ENCODE results near the gene ISLR. TPM values are rescaled to one million over a fixed set of nuclear protein-coding genes. Genes with fewer than 3 reads are reported as not detected.

The ISLR gene
- total RNA-seq, 1 donor from 2014 or later: not detected

DNA sequence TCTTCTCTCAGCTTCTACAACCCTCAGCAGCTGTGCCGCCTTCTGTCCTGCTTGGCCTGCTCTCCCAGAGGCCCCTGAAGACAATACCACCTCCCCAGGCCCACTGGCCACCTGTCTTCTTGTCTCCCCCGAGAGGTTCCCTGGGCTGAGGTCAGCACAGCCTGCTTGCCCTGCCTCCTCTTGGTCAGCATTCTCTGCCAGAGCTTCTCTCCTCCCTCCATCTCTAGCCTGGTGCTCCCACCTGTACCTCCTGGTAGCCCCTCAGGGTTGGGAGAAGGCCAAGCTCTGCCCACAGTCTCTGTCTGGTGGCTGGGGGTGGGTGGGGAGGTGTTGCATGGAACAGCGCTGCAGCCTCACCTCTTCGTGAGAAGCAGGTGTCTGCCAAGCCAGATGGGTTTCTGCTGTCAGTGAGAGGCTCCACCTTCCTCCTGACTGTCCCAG lies 5.6 kb upstream of the ISLR start:
- DNase-seq (ENCODE audit: low read depth): no peak
- TF ChIP-seq, protein P1, sequence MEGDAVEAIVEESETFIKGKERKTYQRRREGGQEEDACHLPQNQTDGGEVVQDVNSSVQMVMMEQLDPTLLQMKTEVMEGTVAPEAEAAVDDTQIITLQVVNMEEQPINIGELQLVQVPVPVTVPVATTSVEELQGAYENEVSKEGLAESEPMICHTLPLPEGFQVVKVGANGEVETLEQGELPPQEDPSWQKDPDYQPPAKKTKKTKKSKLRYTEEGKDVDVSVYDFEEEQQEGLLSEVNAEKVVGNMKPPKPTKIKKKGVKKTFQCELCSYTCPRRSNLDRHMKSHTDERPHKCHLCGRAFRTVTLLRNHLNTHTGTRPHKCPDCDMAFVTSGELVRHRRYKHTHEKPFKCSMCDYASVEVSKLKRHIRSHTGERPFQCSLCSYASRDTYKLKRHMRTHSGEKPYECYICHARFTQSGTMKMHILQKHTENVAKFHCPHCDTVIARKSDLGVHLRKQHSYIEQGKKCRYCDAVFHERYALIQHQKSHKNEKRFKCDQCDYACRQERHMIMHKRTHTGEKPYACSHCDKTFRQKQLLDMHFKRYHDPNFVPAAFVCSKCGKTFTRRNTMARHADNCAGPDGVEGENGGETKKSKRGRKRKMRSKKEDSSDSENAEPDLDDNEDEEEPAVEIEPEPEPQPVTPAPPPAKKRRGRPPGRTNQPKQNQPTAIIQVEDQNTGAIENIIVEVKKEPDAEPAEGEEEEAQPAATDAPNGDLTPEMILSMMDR (conservative IDR thresholded peaks at IDR 0.05; ENCODE audit: low read depth, low read length): no peak

DNA sequence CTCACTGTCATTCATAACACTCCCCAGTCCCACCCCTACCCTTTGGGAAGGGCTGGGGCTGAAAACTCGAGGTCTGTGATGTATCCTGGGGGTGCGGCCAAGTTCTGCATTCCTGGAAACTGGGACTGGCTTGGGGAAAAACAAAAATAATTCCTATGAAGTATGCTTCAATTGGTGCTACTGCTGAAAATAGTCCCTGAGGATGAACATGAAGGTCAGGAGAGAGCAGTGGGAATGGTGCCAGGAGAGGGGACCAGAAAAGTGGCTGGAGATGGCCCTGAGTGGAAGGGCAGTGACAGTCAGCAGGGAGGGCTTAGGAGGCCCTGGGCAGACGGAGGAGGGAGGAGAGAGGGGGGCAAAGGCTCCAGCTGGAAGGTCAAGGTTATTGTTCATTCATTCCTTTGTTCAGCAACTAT lies 4.8 kb upstream of the ISLR start:
- TF ChIP-seq, protein P1 (conservative IDR thresholded peaks at IDR 0.05; ENCODE audit: low read depth, low read length): no peak
- H3K4me3 ChIP-seq (ENCODE audit: low read depth, low read length): no peak overlapping the region
- DNase-seq (ENCODE audit: low read depth): no peak

More for the DNA sequence above, 5.6 kb upstream of the ISLR start:
- H3K4me3 ChIP-seq (ENCODE audit: low read depth, low read length): no peak overlapping the region

DNA sequence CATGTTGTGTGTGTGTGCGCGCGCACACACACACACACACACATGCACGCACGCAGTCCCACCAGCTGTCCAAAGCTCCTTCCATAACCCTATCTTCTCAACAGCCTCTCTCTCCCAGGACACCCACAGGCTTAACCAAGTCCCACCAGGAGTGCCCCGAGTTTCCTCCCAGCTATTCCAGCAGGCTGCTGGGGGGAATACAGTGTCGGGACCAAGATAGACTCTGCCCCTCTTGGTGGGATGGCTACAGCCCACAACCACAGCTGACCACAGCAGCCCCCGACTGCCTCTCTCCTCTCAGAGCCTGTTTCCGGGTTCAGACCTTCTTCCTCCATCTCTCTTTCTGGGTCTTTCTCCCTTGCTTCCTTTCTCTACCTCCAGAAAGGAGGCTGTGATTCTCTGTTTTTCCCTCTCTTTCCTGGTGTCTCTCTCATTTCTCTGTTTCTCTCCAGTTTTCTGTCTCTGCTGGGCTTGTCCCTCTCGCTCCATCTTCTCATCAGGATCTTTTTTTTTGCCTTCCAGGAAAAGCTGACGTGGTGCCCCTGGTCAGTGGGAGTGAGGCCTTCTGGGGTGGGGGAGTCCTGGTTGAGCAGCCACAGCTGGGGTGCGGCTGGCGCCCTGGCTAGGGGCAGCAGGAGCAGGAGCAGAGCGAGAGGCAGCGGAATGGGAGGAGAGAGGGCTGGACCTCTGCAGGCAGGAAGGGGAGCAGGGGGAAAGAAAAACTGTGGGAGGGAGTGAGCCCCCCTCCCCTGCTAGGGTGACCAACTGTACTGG lies 3.3 kb upstream of the ISLR start:
- TF ChIP-seq, protein P1 (conservative IDR thresholded peaks at IDR 0.05; ENCODE audit: low read depth, low read length): no peak
- no peak overlapping the region for H3K4me3 ChIP-seq (ENCODE audit: low read depth, low read length)
- no peak for DNase-seq (ENCODE audit: low read depth)

DNA sequence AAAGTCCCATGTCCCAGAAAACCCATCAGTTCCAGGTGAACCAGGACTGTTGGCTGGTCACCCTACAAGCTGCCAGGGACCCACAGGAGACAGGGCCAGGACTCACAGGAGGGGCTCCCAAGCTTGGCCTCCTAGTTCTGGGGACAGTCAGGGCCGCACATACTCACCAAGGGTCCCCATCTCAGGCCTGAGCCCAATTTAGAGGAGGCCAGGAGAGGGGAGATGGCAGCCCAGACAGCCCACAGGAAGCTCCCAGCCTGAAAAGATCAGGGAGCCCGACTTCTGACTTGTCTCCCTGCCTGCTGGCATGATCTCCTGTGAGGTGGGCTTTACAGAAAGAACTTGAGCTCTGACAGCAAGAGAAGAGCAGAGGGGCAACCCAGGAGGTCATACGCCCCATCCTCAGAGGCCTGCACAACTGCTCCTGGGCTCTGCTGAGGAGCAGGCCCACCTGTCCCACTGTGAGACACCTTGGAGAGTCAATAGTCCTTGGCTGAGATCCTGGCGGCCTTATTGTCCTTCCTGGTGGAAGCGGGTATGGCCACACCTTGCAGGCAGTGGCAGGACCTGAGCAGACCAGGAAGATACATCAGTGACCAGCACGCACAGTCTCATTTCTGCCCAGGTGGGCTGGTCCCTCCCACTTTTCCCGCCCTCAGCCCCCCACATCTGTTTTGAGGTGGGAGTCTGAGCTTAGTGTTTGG lies 2.5 kb upstream of the ISLR start:
- no peak for DNase-seq (ENCODE audit: low read depth)
- no peak overlapping the region for H3K4me3 ChIP-seq (ENCODE audit: low read depth, low read length)
- TF ChIP-seq, protein P1 (conservative IDR thresholded peaks at IDR 0.05; ENCODE audit: low read depth, low read length): no peak

DNA sequence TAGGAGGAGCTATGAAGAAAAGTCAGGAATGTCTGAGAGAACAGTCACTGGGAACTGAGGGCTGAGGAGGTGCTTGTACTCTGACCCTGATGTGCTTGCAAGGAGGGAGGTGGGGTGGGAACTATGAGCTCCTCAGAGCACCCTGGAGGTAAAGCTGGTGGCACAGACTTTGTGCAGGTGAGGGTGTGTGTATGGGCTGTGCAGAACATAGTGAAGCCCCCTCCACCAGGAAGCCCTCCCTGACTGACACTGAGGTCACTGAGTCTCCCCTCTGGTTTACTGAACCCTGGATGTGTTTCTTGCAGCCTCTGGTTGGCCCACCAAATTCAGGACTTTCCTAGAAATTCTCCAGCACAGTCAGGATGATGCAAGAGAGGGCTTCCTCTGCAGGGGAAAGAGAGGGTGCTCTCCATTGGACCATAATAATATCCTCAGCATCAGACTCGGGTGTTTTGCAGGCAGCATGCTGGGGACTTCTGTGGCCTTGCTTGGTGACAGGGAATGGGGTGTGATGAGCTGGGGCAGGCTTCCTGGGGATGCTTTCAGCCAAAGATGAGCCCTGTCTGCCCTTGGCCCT lies 1.5 kb upstream of the ISLR start:
- TF ChIP-seq, protein P1 (conservative IDR thresholded peaks at IDR 0.05; ENCODE audit: low read depth, low read length): no peak
- H3K4me3 ChIP-seq (ENCODE audit: low read depth, low read length): no peak overlapping the region
- no peak for DNase-seq (ENCODE audit: low read depth)

DNA sequence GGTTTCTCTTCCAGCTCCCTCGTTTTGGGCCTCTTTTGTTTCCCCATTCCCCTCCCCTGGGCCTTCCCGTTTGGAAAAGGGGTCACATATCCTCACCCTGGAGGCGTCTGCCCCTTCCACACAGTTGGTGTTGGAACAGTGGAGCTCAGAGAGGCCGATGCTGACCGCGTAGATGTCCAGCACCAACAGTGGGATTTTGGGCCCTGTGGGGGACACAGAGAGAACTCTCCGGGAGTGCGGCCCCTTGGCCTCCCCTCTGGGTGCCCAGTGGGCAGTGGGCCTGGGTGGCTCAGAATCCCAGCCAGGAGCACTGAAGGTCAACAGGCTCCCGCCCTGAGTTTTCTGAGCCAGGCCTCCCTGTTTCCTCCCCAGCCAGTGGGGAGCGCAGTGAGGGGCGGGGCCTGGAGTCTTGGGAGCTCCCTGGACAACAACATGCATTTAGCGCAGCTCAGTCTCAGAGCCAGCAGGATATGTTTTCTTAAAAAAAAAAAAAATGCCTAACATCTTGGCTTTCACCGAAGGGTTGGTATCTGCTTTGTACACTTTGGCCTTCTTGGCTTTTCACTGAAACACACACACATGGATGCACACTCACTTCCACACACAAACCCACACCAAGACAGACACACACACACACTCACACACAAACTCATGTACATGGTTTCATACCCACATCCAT lies 670 bp upstream of the ISLR start:
- H3K4me3 ChIP-seq (ENCODE audit: low read depth, low read length): no peak overlapping the region
- TF ChIP-seq, protein P1 (conservative IDR thresholded peaks at IDR 0.05; ENCODE audit: low read depth, low read length): no peak
- DNase-seq (ENCODE audit: low read depth): no peak

All from epithelial cell of proximal tubule (primary cell).